Esophagus muscularis mucosa (tissue), 4 donors: ENCODE measurements around the gene RAB22A. TPM values are rescaled to one million over a fixed set of nuclear protein-coding genes. Genes with fewer than 3 reads are reported as not detected.
A peak's percentile ranks its signal among the peaks of the same experiment; 100 is the strongest.

Source experiments
- DNase-seq: peaks from one replicate; pipeline ENCODE4 v3.0.0-alpha.2; 2017; ENCODE audit errors: extremely low spot score
- H3K27ac ChIP-seq, 4 donors: fragments of 200-600 bp; sonication (generic); replicated peaks in 1 of 4; 1 replicate in 3 of 4; 2 replicates in 1 of 4; pipeline ENCODE4 v1.5.1; 2016 to 2019; ENCODE audit warnings: mild to moderate bottlenecking in 1 of 4
- H3K27me3 ChIP-seq, 4 donors: fragments of 200-600 bp; sonication (generic); one replicate each; pipeline versions ENCODE4 v1.5.1 to v1.6.0; 2016 to 2019
- H3K36me3 ChIP-seq, 4 donors: fragments of 200-600 bp; sonication (generic); one replicate each; pipeline ENCODE4 v1.5.1; 2016 to 2019
- H3K4me1 ChIP-seq, 4 donors: fragments of 200-600 bp; sonication (generic); one replicate each; pipeline ENCODE4 v1.5.1; 2016 to 2019
- H3K4me3 ChIP-seq, 4 donors: fragments of 200-600 bp; sonication (generic); 1 replicate in 2 of 4; 2 replicates in 2 of 4; pipeline ENCODE4 v1.5.1; 2016 to 2019; ENCODE audit warnings: mild to moderate bottlenecking in 4 of 4, moderate library complexity in 1 of 4
- H3K9me3 ChIP-seq, 4 donors: fragments of 200-600 bp; sonication (generic); 1 replicate in 3 of 4; 2 replicates in 1 of 4; pipeline ENCODE4 v1.5.1; 2016 to 2019
- CTCF ChIP-seq, 3 experiments: fragments of 200-600 bp in 2 of 3; fragments of 450-650 bp in 1 of 3; sonication (generic) in 2 of 3; IDR thresholded peaks; one replicate each; pipeline ENCODE4 v1.5.1; 2017 to 2019; ENCODE audit warnings: antibody characterized with exemption in 3 of 3, mild to moderate bottlenecking in 2 of 3, moderate library complexity in 1 of 3
- EP300 ChIP-seq: sonication (generic); formaldehyde crosslinking; IDR thresholded peaks from one replicate; pipeline ENCODE4 v1.6.1; 2017; ENCODE audit warnings: antibody characterized with exemption
- POLR2A ChIP-seq: fragments of 450-650 bp; IDR thresholded peaks from one replicate; pipeline ENCODE4 v1.6.1; 2017; ENCODE audit warnings: antibody characterized with exemption, moderate library complexity, mild to moderate bottlenecking, low read depth
- POLR2AphosphoS5 ChIP-seq, 2 donors: sonication (generic); formaldehyde crosslinking; IDR thresholded peaks; one replicate each; pipeline ENCODE4 v1.6.1; 2017; ENCODE audit warnings: antibody characterized with exemption in 2 of 2
- WGBS: methylation state at CpG from one replicate; pipeline ENCODE4 v1.1.5; 2018; 5-methylcytosine and 5-hydroxymethylcytosine counted together
- intact Hi-C: fragments of 100-400 bp; cut with DNase I; formaldehyde crosslinking; loops from one replicate; pipeline ENCODE4 v1.15.1; 2023
- total RNA-seq, 4 donors: library from RNA; depleted of rRNA; stranded (reverse); fragments of >200 nt; gene quantifications; one replicate each; pipeline versions ENCODE4 v1.1.0 to v1.2.1, GENCODE V29; 2016

The RAB22A gene
- total RNA-seq, 4 donors from 2014 or later = 17.9 to 24.0 (median 20.4) TPM

DNA sequence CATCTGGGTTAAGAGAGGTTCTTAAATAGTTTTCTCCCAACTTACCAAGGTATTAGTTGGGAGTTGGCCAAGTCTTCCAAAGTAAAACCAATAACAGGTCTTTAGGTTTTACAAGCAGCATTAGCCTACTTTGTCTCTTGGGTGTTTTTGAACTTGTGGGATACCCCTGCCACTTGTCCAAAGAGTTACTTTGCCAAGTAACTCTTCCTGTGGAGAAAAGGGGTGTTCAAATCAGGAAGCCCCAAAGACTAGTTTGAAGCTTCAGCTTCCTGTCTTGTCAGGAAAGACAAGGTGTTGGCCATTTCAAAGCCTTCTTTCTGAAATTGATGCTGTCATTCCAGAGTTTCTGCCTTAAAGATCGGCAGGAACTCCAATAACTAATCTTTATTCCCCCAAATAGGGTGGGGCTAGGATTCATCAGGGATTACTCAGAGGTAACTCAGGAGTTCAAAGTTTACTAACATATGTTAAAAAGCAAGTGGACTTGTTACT, 822 bp downstream of the RAB22A start:
- Histone ChIP-seq H3K9me3 (no peaks in the 10 kb centered on the region), H3K4me1 (peaks cover 15 to 58% (median 46%) of the 10 kb centered on the region in 4 donors), H3K27me3 (no peaks in the 10 kb centered on the region), H3K4me3 (peak overlapping the region; percentile 87 to 100 (median 94)), H3K36me3 (peaks cover 5 to 28% (median 22%) of the 10 kb centered on the region in 4 donors), H3K27ac (peak overlapping the region; percentile 79 to 90 (median 88))
- TF ChIP-seq POLR2AphosphoS5 (IDR thresholded peaks at IDR 0.05) (no peak), CTCF (IDR thresholded peaks at IDR 0.05) (no peak), POLR2A (no peak), EP300 (no peak)
- no peak for DNase-seq
- intact Hi-C loops = loop anchor here (5.0 kb wide), 1 partner anchor 77 kb away; the partner anchor contains the start of gene VAPB
- WGBS = 0% methylated on average over 1 of the region's 1 CpG

DNA sequence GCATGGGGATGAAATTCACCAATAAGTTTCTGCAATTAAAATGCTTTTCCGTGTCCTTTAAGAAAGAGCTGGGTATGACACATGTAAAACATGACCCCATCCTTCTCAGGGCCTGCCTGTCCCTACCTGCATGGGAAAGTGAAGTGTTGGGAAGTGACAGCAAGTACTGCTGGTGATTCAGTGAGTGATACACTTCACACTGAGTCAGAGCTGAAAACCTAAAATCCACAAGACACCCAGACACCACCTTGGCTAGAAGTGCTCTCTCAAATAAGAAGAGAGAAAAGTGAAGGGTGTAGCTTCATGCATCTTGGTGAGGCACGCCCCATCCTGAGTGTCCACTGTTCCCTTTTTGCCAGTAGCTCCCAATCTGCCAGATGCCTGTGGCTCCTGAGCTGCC, 3.3 kb downstream of the RAB22A start:
- H3K4me1 ChIP-seq = peaks cover 15 to 50% (median 42%) of the 10 kb centered on the region in 4 donors
- intact Hi-C loops = loop anchor here (5.0 kb wide), 1 partner anchor 74 kb away; the partner anchor contains the start of gene VAPB

GRCh38 chr20:58313396-58313795, 3.9 kb downstream of the RAB22A start:
- H3K36me3 ChIP-seq = peaks cover 16 to 53% (median 38%) of the 10 kb centered on the region in 4 donors
- intact Hi-C loops = loop anchor here (5.0 kb wide), 1 partner anchor 74 kb away; the partner anchor contains the start of gene VAPB

More for the DNA sequence above, 3.3 kb downstream of the RAB22A start:
- Histone ChIP-seq H3K27ac (no peak overlapping the region), H3K4me3 (no peak overlapping the region), H3K36me3 (peaks cover 16 to 51% (median 38%) of the 10 kb centered on the region in 4 donors), H3K9me3 (no peaks in the 10 kb centered on the region), H3K27me3 (no peaks in the 10 kb centered on the region)
- DNase-seq = no peak
- WGBS = 83% methylated on average over 2 of the region's 2 CpGs
- TF ChIP-seq EP300 (no peak), POLR2A (no peak)

GRCh38 chr20:58321205-58321604, 11.7 kb downstream of the RAB22A start:
- Histone ChIP-seq H3K27ac (no peak overlapping the region), H3K9me3 (no peaks in the 10 kb centered on the region), H3K4me1 (peaks cover 0 to 28% (median 22%) of the 10 kb centered on the region in 4 donors), H3K4me3 (no peak overlapping the region), H3K27me3 (no peaks in the 10 kb centered on the region), H3K36me3 (peaks cover 7 to 17% (median 10%) of the 10 kb centered on the region in 4 donors)
- TF ChIP-seq CTCF (IDR thresholded peaks at IDR 0.05) = no peak
- TF ChIP-seq POLR2A = no peak
- no peak for TF ChIP-seq POLR2AphosphoS5 (IDR thresholded peaks at IDR 0.05)
- no peak for TF ChIP-seq EP300
- intact Hi-C loops = no loop called here
- 90% methylated on average over 4 of the region's 4 CpGs for WGBS
- DNase-seq = no peak

More at GRCh38 chr20:58313396-58313795, 3.9 kb downstream of the RAB22A start:
- Histone ChIP-seq H3K4me1 (peaks cover 15 to 44% (median 36%) of the 10 kb centered on the region in 4 donors), H3K27me3 (no peaks in the 10 kb centered on the region), H3K9me3 (no peaks in the 10 kb centered on the region), H3K27ac (no peak overlapping the region), H3K4me3 (no peak overlapping the region)
- 89% methylated on average over 4 of the region's 4 CpGs for WGBS
- TF ChIP-seq POLR2A (no peak), EP300 (no peak), CTCF (IDR thresholded peaks at IDR 0.05) (no peak), POLR2AphosphoS5 (IDR thresholded peaks at IDR 0.05) (no peak)
- no peak for DNase-seq

GRCh38 chr20:58322083-58322482, 12.6 kb downstream of the RAB22A start:
- WGBS = 70% methylated on average over 5 of the region's 5 CpGs
- no peak overlapping the region for H3K27ac ChIP-seq
- TF ChIP-seq EP300 (no peak), POLR2AphosphoS5 (IDR thresholded peaks at IDR 0.05) (no peak), CTCF (IDR thresholded peaks at IDR 0.05) (no peak), POLR2A (no peak)
- H3K9me3 ChIP-seq = no peaks in the 10 kb centered on the region
- H3K36me3 ChIP-seq = peaks cover 0 to 8% (median 1%) of the 10 kb centered on the region in 4 donors
- intact Hi-C loops = no loop called here
- no peak overlapping the region for H3K4me3 ChIP-seq
- peaks cover 0 to 33% (median 19%) of the 10 kb centered on the region in 4 donors for H3K4me1 ChIP-seq
- no peak for DNase-seq
- H3K27me3 ChIP-seq = no peaks in the 10 kb centered on the region
